Amniotic epithelial cell (primary cell): ENCODE data around the gene NRTN.
A peak's percentile ranks its signal among the peaks of the same experiment; 100 is the strongest.

ENCODE experiments used
- DNase-seq: peaks from one replicate; pipeline ENCODE4 v3.0.0-alpha.2; 2010; ENCODE audit warnings: low read depth

NRTN gene

GRCh38 chr19:5790559-5791520 is 14.0 kb upstream of the NRTN start, which contains the start of gene DUS3L:
TSS of gene DUS3L (minus strand) at chr19:5791163. CDS start at chr19:5791141, 22 bp downstream.
- DNase-seq, result peak; percentile 99

GRCh38 chr19:5792224-5792623 is 12.6 kb upstream of the NRTN start:
- no peak for DNase-seq

- DNase-seq, result no peak
These were observed 11.7 kb upstream of the NRTN start for GRCh38 chr19:5793188-5793587.

- DNase-seq, result no peak
These were observed 9.4 kb upstream of the NRTN start for GRCh38 chr19:5795382-5795919.

GRCh38 chr19:5798244-5798643 is 6.6 kb upstream of the NRTN start:
- no peak for DNase-seq

GRCh38 chr19:5799247-5800241 is 5.3 kb upstream of the NRTN start:
- no peak for DNase-seq

- no peak for DNase-seq
These were observed 4.3 kb upstream of the NRTN start for GRCh38 chr19:5800361-5801270.

GRCh38 chr19:5801796-5802619 is 2.9 kb upstream of the NRTN start:
- peak; percentile 34 for DNase-seq

- DNase-seq, result no peak
These were observed 1.5 kb upstream of the NRTN start for GRCh38 chr19:5803441-5803751.

- peak; percentile 70 for DNase-seq
These were observed 933 bp upstream of the NRTN start for GRCh38 chr19:5803752-5804515.

GRCh38 chr19:5805462-5806132 is 730 bp downstream of the NRTN start:
- peak; percentile 27 for DNase-seq

- no peak for DNase-seq
These were observed 1.2 kb downstream of the NRTN start for GRCh38 chr19:5806133-5806489.

GRCh38 chr19:5806905-5807304 is 2.0 kb downstream of the NRTN start:
- no peak for DNase-seq

GRCh38 chr19:5808120-5808816 is 3.4 kb downstream of the NRTN start:
- DNase-seq, result no peak

- DNase-seq, result peak; percentile 33
These were observed 4.2 kb downstream of the NRTN start for GRCh38 chr19:5809053-5809452.

GRCh38 chr19:5809469-5809868 is 4.6 kb downstream of the NRTN start:
- no peak for DNase-seq

GRCh38 chr19:5811117-5811516 is 6.2 kb downstream of the NRTN start:
- DNase-seq, result no peak

- DNase-seq, result no peak
These were observed 9.4 kb downstream of the NRTN start for GRCh38 chr19:5814123-5814851.
